Ishikawa (cell line): ENCODE measurements around the gene HASPIN.

Source experiments
- FOXM1 ChIP-seq: IDR thresholded peaks from 2 replicates; pipeline ENCODE4 v1.6.1; 2012; ENCODE audit warnings: low read depth, borderline replicate concordance
- RAD21 ChIP-seq: IDR thresholded peaks from 2 replicates; pipeline ENCODE4 v1.6.1; 2012; ENCODE audit warnings: low read depth
- TF ChIP-seq, protein P1 (sequence below): IDR thresholded peaks from 2 replicates; pipeline ENCODE4 v1.6.1; 2012; ENCODE audit warnings: low read depth, mild to moderate bottlenecking
- TF ChIP-seq, protein P2 (sequence below): IDR thresholded peaks from 2 replicates; pipeline ENCODE4 v1.6.1; 2012

GRCh38 chr17:3689262-3690093 is 34.2 kb upstream of the HASPIN start:
- TF ChIP-seq RAD21, result no peak
- no peak for TF ChIP-seq FOXM1
- TF ChIP-seq, protein P1, sequence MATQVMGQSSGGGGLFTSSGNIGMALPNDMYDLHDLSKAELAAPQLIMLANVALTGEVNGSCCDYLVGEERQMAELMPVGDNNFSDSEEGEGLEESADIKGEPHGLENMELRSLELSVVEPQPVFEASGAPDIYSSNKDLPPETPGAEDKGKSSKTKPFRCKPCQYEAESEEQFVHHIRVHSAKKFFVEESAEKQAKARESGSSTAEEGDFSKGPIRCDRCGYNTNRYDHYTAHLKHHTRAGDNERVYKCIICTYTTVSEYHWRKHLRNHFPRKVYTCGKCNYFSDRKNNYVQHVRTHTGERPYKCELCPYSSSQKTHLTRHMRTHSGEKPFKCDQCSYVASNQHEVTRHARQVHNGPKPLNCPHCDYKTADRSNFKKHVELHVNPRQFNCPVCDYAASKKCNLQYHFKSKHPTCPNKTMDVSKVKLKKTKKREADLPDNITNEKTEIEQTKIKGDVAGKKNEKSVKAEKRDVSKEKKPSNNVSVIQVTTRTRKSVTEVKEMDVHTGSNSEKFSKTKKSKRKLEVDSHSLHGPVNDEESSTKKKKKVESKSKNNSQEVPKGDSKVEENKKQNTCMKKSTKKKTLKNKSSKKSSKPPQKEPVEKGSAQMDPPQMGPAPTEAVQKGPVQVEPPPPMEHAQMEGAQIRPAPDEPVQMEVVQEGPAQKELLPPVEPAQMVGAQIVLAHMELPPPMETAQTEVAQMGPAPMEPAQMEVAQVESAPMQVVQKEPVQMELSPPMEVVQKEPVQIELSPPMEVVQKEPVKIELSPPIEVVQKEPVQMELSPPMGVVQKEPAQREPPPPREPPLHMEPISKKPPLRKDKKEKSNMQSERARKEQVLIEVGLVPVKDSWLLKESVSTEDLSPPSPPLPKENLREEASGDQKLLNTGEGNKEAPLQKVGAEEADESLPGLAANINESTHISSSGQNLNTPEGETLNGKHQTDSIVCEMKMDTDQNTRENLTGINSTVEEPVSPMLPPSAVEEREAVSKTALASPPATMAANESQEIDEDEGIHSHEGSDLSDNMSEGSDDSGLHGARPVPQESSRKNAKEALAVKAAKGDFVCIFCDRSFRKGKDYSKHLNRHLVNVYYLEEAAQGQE, result no peak
- TF ChIP-seq, protein P2, sequence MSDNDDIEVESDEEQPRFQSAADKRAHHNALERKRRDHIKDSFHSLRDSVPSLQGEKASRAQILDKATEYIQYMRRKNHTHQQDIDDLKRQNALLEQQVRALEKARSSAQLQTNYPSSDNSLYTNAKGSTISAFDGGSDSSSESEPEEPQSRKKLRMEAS, result no peak
